WTC11 (cell line): ENCODE data around the gene ZFHX3. TPM values are rescaled to one million over a fixed set of nuclear protein-coding genes. Genes with fewer than 3 reads are reported as not detected.

Source experiments
- ATAC-seq: fragments of 200-7000 bp; cut with Tn5 transposase; 2 replicates; pipeline ENCODE4 v1.10.0; 2021; ENCODE audit warnings: mild to moderate bottlenecking, moderate library complexity
- CTCF ChIA-PET: fragments of 300-600 bp; sonication (Branson Sonifier 250); formaldehyde crosslinking; loops from one replicate; lab custom pipeline; 2021; ENCODE audit warnings: antibody characterized with exemption; lab: Charles Lee
- POLR2A ChIA-PET: fragments of 350-600 bp; sonication (Branson Sonifier 250); formaldehyde crosslinking; loops from one replicate; lab custom pipeline; 2021; ENCODE audit warnings: antibody characterized with exemption; lab: Charles Lee
- DNase-seq: peaks from one replicate; pipeline ENCODE4 v3.0.0; 2021; ENCODE audit warnings: low spot score
- H3K27ac Mint-ChIP-seq: 2 replicates; pipeline ENCODE4 v1.8.0; 2021; ENCODE audit warnings: mixed read lengths
- H3K27me3 Mint-ChIP-seq: 2 replicates; pipeline ENCODE4 v1.8.0; 2021; ENCODE audit warnings: low read depth, mild to moderate bottlenecking, moderate library complexity, mixed read lengths
- H3K36me3 Mint-ChIP-seq: 2 replicates; pipeline ENCODE4 v1.8.0; 2021; ENCODE audit warnings: mixed read lengths
- H3K4me1 Mint-ChIP-seq: 2 replicates; pipeline ENCODE4 v1.8.0; 2022; ENCODE audit warnings: mixed read lengths
- H3K4me3 Mint-ChIP-seq: 2 replicates; pipeline ENCODE4 v1.8.0; 2021; ENCODE audit warnings: mild to moderate bottlenecking, moderate library complexity, mixed read lengths
- H3K9me3 Mint-ChIP-seq: 2 replicates; pipeline ENCODE4 v1.8.0; 2021; ENCODE audit warnings: mixed read lengths
- ATF1 ChIP-seq: sonication (generic); formaldehyde crosslinking; IDR thresholded peaks from 2 replicates; pipeline ENCODE4 v1.8.1; 2023; ENCODE audit warnings: mild to moderate bottlenecking, moderate library complexity, missing genetic modification reagents
- ATF2 ChIP-seq: sonication (generic); formaldehyde crosslinking; IDR thresholded peaks from 2 replicates; pipeline ENCODE4 v1.8.1; 2022; ENCODE audit warnings: low read depth, missing genetic modification reagents, borderline replicate concordance
- CBFB ChIP-seq: sonication (generic); formaldehyde crosslinking; IDR thresholded peaks from 2 replicates; pipeline ENCODE4 v1.8.1; 2022; ENCODE audit warnings: mild to moderate bottlenecking, low read depth, missing genetic modification reagents
- CDX4 ChIP-seq: fragments of 250-450 bp; sonication (Bioruptor Pico); IDR thresholded peaks from 2 replicates; pipeline ENCODE4 v1.9.0; 2021; ENCODE audit warnings: moderate library complexity, mild to moderate bottlenecking, inconsistent platforms, borderline replicate concordance
- CREM ChIP-seq: sonication (generic); formaldehyde crosslinking; IDR thresholded peaks from 2 replicates; pipeline ENCODE4 v1.8.1; 2022; ENCODE audit warnings: mild to moderate bottlenecking, missing genetic modification reagents, moderate library complexity
- E2F4 ChIP-seq: sonication (generic); formaldehyde crosslinking; IDR thresholded peaks from 2 replicates; pipeline ENCODE4 v1.8.1; 2022; ENCODE audit warnings: low read depth, mild to moderate bottlenecking, moderate library complexity, missing genetic modification reagents, borderline replicate concordance
- ELF4 ChIP-seq: sonication (generic); formaldehyde crosslinking; IDR thresholded peaks from 2 replicates; pipeline ENCODE4 v1.8.1; 2022; ENCODE audit warnings: low read depth, mild to moderate bottlenecking, moderate library complexity, missing genetic modification reagents
- ERG ChIP-seq: fragments of 250-450 bp; sonication (Bioruptor Pico); IDR thresholded peaks from 2 replicates; pipeline ENCODE4 v1.8.0; 2021; ENCODE audit warnings: mild to moderate bottlenecking
- ETV6 ChIP-seq: sonication (generic); formaldehyde crosslinking; IDR thresholded peaks from 2 replicates; pipeline ENCODE4 v1.8.1; 2022; ENCODE audit warnings: mild to moderate bottlenecking, missing genetic modification reagents
- HMGA2 ChIP-seq: fragments of 250-450 bp; sonication (Bioruptor Pico); IDR thresholded peaks from 2 replicates; pipeline ENCODE4 v1.4.0; 2021; ENCODE audit warnings: mild to moderate bottlenecking, moderate library complexity
- KAT7 ChIP-seq: sonication (generic); formaldehyde crosslinking; IDR thresholded peaks from 2 replicates; pipeline ENCODE4 v1.8.1; 2023; ENCODE audit warnings: missing genetic modification reagents, mild to moderate bottlenecking, borderline replicate concordance
- MXD4 ChIP-seq: fragments of 250-450 bp; sonication (Bioruptor Pico); IDR thresholded peaks from 2 replicates; pipeline ENCODE4 v1.8.0; 2021; ENCODE audit warnings: mild to moderate bottlenecking, moderate library complexity, borderline replicate concordance
- MYBL2 ChIP-seq: sonication (generic); formaldehyde crosslinking; IDR thresholded peaks from 2 replicates; pipeline ENCODE4 v1.8.1; 2023; ENCODE audit warnings: mild to moderate bottlenecking, moderate library complexity, missing genetic modification reagents
- NFE2L1 ChIP-seq: sonication (generic); formaldehyde crosslinking; IDR thresholded peaks from 2 replicates; pipeline ENCODE4 v1.8.1; 2023; ENCODE audit warnings: missing genetic modification reagents
- NFYB ChIP-seq: sonication (generic); formaldehyde crosslinking; conservative IDR thresholded peaks from 2 replicates; pipeline ENCODE4 v1.8.0; 2022; ENCODE audit warnings: low read depth, missing genetic modification reagents
- NR3C1 ChIP-seq: sonication (generic); formaldehyde crosslinking; conservative IDR thresholded peaks from 2 replicates; pipeline ENCODE4 v1.8.1; 2023; ENCODE audit warnings: low read depth, mild to moderate bottlenecking, missing genetic modification reagents
- OVOL2 ChIP-seq: fragments of 250-450 bp; sonication (Bioruptor Pico); IDR thresholded peaks from 2 replicates; pipeline ENCODE4 v1.9.0; 2021; ENCODE audit warnings: mild to moderate bottlenecking, borderline replicate concordance
- TEAD4 ChIP-seq: sonication (generic); formaldehyde crosslinking; IDR thresholded peaks from 2 replicates; pipeline ENCODE4 v1.8.0; 2022; ENCODE audit warnings: mild to moderate bottlenecking, missing genetic modification reagents
- TP53 ChIP-seq: sonication (generic); formaldehyde crosslinking; IDR thresholded peaks from 2 replicates; pipeline ENCODE4 v1.8.1; 2023; ENCODE audit warnings: mild to moderate bottlenecking, missing genetic modification reagents
- ZMAT4 ChIP-seq: fragments of 250-450 bp; sonication (Bioruptor Pico); IDR thresholded peaks from 2 replicates; pipeline ENCODE4 v1.9.0; 2021; ENCODE audit warnings: mild to moderate bottlenecking
- ZNF121 ChIP-seq: sonication (generic); formaldehyde crosslinking; IDR thresholded peaks from 2 replicates; pipeline ENCODE4 v1.8.0; 2023; ENCODE audit warnings: missing genetic modification reagents
- ZNF317 ChIP-seq: sonication (generic); formaldehyde crosslinking; IDR thresholded peaks from 2 replicates; pipeline ENCODE4 v1.8.1; 2023; ENCODE audit warnings: low read depth, mild to moderate bottlenecking, moderate library complexity, missing genetic modification reagents, borderline replicate concordance
- ZNF425 ChIP-seq: fragments of 250-450 bp; sonication (Bioruptor Pico); conservative IDR thresholded peaks from 2 replicates; pipeline ENCODE4 v1.9.0; 2021; ENCODE audit warnings: mild to moderate bottlenecking
- ZSCAN18 ChIP-seq: fragments of 250-450 bp; sonication (Bioruptor Pico); IDR thresholded peaks from 2 replicates; pipeline ENCODE4 v2.1.2; 2022; ENCODE audit warnings: mild to moderate bottlenecking, moderate library complexity
- total RNA-seq: library from RNA; stranded (reverse); gene quantifications from 3 replicates; pipeline ENCODE4 v1.2.3, GENCODE V29; 2021

ZFHX3 gene
- total RNA-seq, 1 experiment from 2014 or later: 5.7 TPM

GRCh38 chr16:72793017-72793416 is 254.9 kb downstream of the ZFHX3 start (continued):
- TF ChIP-seq TEAD4 (CRISPR knock-in tag): no peak
- no peak for TF ChIP-seq ZNF425

GRCh38 chr16:72791786-72792185 is 256.1 kb downstream of the ZFHX3 start:
- Mint-ChIP-seq H3K27ac (no peak overlapping the region), H3K36me3 (peaks cover 15% of the 10 kb centered on the region; the same call in 1 of the 2 replicates), H3K4me3 (no peak overlapping the region), H3K9me3 (no peaks in the 10 kb centered on the region), H3K4me1 (peaks cover 6% of the 10 kb centered on the region), H3K27me3 (peaks cover 9% of the 10 kb centered on the region)
- ChIA-PET CTCF (interaction anchor here (0.8 to 1.1 kb wide), 2 partner anchors 41 to 56 kb away, joined by 3 to 4 read pairs; no protein-coding TSS in a partner anchor), POLR2A (no interaction called here)
- ATAC-seq (no peak), DNase-seq (no peak)
- TF ChIP-seq TEAD4 (CRISPR knock-in tag): no peak
- no peak for TF ChIP-seq ZNF317 (CRISPR knock-in tag)
- TF ChIP-seq ELF4 (CRISPR knock-in tag): no peak
- no peak for TF ChIP-seq MXD4 (CRISPR knock-in tag)
- no peak for TF ChIP-seq ATF1 (CRISPR knock-in tag)
- TF ChIP-seq ATF2 (CRISPR knock-in tag): no peak
- TF ChIP-seq ZNF121 (CRISPR knock-in tag): no peak
- no peak for TF ChIP-seq ZSCAN18
- no peak for TF ChIP-seq OVOL2 (CRISPR knock-in tag)

GRCh38 chr16:72789921-72790320 is 258.0 kb downstream of the ZFHX3 start:
- H3K27me3 Mint-ChIP-seq: peaks cover 12% of the 10 kb centered on the region
- H3K4me3 Mint-ChIP-seq: no peak overlapping the region
- CTCF ChIA-PET: interaction anchor here (0.5 to 2.6 kb wide), 2 partner anchors 43 to 287 kb away, joined by 3 to 13 read pairs; no protein-coding TSS in a partner anchor
- DNase-seq: no peak
- ATAC-seq: no peak
- H3K27ac Mint-ChIP-seq: no peak overlapping the region
- POLR2A ChIA-PET: no interaction called here
- peaks cover 6% of the 10 kb centered on the region; the same call in 1 of the 2 replicates for H3K36me3 Mint-ChIP-seq
- no peak for TF ChIP-seq ZNF121 (CRISPR knock-in tag)
- no peak for TF ChIP-seq E2F4 (CRISPR knock-in tag)
- no peak for TF ChIP-seq CREM (CRISPR knock-in tag)
- TF ChIP-seq NFE2L1 (CRISPR knock-in tag): no peak
- TF ChIP-seq HMGA2: no peak
- no peak for TF ChIP-seq NR3C1 (CRISPR knock-in tag)
- TF ChIP-seq MYBL2: no peak
- no peak for TF ChIP-seq ETV6 (CRISPR knock-in tag)
- TF ChIP-seq CDX4 (CRISPR knock-in tag): no peak
- TF ChIP-seq KAT7 (CRISPR knock-in tag): no peak
- no peak for TF ChIP-seq CBFB (CRISPR knock-in tag)
- TF ChIP-seq ERG (CRISPR knock-in tag): no peak
- TF ChIP-seq ZMAT4 (CRISPR knock-in tag): no peak
- TF ChIP-seq TP53 (CRISPR knock-in tag): no peak
- no peak for TF ChIP-seq NFYB (CRISPR knock-in tag)
- no peaks in the 10 kb centered on the region for H3K9me3 Mint-ChIP-seq
- H3K4me1 Mint-ChIP-seq: peaks cover 21% of the 10 kb centered on the region
